ENCODE data around the gene CCIN.
"Not testable (repeated sequence)": the region's sequence is repeated elsewhere in the genome, so short reads cannot be mapped to it uniquely, and the experiment has no call there.

The CCIN gene

DNA sequence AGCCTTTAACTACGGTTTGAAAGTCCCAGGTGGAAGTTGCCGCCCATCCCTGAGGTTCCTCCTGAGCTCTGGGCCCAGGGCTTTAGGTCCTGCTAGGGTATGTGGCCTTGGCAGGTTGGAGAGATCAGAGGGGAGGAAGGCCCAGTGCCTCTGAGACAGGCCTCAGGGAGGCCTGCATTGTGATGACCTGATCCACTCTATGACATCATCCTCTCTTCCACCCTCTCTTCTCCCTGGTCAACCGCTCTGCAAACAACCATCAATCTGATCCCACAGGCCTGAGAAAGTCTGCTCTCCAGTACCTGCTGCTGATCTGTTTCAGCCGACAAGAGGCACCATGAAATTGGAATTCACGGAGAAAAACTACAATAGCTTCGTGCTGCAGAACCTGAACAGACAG, at the start of gene CCIN:
TSS of gene CCIN (plus strand) at position 223 of the 400 bp plus-strand sequence. CDS start at position 338, 115 bp downstream.
- DNase-seq (ENCODE audit: low spot score), result no peak

DNA sequence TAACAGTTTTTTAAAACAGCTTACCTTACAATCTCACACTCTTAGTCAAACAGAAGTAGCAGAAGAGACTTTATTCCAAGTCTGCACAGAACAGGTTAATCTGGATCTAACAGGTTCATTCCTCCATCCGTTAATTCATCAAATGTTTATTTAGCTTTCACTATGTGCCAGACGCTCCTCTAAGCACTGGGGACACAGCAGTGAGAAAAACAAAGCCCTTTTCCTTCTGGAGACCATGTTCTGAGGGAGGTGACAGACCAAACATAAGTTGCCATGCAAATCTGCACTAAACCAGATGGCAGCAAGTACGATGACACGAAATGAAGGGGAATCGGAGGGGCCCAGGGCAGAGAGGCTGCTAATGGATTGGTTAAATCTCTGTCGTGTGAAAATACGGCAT, 49.7 kb upstream of the CCIN start:
- no peak for DNase-seq (ENCODE audit: low spot score)

DNA sequence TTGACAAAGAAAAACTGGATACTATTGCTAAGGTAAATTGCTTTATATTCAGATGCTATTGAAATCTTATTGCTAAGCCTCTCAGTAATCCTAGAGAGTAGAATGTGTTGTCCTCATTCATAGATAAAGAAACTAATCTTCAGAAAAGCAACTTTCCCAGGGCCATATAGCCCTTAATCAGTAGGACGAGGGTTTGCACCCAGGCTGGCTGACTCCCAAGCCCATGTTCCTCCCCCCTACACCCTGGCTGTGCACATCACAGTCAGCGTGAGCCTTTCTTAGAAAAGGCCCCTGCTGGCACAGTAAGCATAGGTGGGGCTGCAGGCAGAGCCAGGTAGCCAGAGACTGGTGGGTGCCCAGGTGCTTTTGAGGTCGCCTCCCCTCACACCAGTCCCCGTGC, 48.5 kb upstream of the CCIN start:
- peak; percentile 51 for DNase-seq (ENCODE audit: low spot score)

DNA sequence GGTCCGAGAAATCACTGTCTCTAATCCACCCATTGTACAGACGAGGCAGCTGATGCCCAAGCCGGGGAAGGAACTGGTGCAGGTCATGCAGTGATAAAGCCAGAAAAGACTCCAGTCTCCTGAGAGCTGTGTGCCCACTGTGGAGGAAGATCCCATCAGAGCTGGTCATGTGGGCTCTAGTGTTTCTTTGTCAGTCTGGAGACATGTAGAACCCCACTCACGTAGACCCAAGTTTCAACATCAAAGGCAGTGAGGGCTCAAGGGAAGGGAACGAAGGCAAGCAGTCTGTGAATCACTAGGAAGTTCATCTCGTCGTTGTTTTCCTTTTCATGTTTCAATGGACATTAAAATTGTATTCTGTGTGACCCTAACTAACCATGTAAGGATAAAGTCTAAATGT, 47.2 kb upstream of the CCIN start:
- no peak for DNase-seq (ENCODE audit: low spot score)

DNA sequence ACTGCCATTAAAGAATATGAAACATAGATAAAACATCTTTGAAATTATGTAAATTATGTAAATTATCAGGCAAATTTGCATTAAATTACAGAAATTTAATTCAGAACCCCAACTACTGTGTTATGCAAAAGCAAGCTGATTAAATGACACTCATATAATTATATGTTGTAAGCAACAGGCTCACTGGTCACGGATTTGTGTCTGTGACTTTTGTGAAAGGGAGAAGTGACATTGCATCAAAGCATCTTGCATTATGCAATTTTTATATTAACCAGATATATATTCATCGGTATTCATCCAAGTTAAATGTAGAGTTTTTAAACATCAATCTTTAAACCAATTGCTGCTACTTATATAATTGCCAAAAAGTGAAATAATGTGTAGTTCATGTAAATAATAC, 45.7 kb upstream of the CCIN start:
- DNase-seq (ENCODE audit: low spot score), result no peak

DNA sequence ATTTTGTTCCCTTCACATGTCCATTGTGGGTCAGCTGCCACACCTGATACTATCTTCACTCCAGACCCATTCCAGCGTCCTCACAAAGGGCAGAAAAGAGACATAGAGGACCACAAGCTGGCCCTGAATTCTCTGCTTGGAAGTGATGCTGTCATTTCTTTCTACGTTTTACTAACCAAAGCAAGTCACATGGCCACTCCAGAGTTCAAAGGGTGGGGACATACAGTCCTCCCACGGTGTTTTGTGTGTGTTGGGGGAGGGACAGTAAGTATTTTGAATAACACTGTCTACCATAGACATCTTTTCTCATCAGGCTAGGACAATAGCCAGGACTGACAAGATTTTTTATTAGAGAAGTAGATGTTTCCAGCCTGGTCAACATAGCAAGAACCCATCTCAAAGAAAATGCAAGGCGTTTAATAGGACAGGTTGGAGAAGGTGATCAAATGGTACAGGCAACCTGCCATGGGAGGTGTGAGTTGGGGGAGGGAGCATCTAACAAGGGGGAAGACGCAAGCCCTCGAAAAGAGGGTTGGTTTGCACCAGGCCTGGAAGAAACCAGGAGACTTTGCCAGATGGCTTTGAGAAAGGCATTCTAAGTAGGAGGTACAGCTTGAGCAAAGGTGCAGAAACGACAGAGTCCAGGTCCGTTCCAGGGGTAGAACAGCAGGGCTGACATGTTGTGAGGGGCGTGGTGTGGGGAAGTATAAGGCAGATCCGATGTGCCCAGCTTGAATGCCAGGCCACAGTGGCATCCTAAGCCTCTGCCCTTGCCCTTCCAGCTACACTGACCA, 43.9 kb upstream of the CCIN start:
- DNase-seq (ENCODE audit: low spot score), result no peak

DNA sequence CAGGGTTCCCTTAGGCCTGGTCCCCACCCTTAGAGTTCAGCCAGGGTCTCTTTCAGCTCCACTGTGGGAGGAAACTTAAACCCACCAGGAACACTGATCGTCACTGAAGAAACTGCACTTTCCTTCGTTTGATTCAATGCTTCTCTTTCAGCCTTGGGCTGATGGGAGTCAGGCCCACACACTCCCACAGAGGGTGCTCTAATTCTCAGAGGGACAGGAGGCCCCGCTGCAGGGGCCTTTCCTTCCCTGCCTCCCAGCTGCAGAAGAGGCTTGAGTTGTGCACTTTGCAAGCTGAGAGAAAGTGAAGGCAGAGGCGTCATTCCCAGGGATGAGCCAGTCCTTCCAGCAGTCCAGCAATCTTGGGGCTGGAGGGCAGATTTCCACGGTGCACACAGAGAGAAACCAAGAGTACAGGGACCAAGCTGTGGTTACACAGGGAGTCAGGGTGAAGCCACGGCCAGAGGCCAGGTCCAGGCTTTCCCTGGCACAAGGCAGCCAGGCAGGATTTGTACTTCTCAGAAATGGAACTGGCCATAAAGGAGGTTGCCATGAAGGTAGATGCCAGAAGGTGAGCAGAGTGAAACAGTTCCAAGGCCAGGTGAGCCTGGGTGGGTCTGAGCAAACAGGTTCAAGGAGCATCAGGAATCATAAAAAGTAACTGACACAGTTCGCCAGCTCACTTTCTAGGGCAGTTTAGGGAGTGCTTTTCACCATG, 43.0 kb upstream of the CCIN start:
- DNase-seq (ENCODE audit: low spot score), result no peak

DNA sequence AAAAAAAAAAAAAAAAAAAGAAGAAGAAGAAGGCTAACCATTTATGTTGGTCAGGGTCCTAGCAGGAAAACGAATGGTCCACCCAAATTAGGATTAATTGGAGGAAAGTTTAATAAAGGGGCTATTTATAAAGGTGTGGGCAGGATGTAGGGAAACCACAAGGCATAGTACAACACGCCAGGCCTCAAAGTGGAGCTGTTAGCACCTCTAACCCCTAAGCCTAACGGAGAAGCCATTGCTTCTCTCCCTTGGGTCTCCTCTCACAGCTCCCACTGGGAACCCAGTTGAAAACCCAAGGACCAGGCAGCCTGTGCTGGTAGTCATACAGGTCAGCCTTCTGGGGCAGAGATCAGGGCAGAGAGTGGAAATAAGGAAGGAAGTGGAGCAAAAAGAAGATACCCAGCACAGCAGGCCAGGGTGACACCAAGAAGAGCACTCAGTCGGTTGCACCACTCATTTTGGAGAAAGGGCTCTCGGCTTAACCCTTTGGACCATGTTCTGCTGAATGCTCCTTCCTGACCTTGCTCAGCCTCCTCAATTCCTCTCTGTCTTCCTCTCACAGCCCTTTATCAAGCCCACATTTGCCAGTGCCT, 41.4 kb upstream of the CCIN start:
- no peak for DNase-seq (ENCODE audit: low spot score)

DNA sequence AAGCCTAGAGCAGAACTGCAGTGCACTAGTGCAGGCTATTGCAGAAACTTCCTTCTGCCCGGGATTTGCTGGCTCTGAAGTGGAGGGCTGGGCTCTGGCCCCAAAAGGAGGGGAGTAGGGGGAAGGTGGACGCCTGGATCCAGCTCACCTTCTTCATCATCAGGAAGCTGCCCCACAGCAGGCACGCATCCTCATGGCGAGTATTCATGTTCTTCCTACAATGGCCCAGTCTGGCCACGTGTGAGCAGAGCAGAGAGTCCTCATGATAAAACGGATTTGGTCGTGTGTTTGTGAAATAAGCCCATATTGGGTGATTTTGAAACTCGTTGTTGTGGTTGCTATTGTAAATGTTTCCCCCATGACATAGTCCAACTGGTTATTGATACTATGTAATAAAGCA, 40.8 kb upstream of the CCIN start:
- no peak for DNase-seq (ENCODE audit: low spot score)

DNA sequence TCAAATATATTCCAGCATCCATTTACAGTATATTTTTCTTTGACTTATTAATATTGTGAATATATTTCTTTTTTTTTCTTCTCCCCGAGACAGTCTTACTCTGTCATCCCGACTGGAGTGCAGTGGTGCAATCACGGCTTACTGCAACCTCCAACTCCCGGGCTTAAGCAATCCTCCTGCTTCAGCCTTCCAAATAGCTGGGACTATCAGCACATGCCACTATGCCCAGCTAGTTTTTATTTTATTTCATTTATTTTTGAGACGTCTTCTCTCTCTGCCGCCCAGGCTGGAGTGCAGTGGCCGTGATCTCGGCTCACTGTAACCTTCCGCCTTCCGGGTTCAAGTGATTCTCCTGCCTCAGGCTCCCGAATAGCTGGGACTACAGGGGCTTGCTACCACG, 40.0 kb upstream of the CCIN start:
- no peak for DNase-seq (ENCODE audit: low spot score)

DNA sequence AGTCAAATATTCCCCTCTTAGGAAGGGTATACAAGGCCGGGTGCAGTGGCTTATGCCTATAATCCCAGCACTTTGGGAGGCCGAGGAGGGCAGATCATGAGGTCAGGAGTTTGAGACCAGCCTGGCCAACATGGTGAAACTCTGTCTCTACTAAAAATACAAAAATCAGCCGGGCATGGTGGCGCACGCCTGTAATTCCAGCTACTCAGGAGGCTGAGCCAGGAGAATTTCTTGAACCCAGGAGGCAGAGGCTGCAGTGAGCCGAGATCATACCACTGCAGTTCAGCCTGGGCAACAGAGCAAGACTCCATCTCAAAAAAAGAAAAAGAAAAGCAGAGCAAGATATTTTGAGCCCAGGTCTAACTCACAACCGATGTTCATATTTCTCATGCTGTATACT, 37.5 kb upstream of the CCIN start:
- DNase-seq (ENCODE audit: low spot score), result not testable (repeated sequence)

DNA sequence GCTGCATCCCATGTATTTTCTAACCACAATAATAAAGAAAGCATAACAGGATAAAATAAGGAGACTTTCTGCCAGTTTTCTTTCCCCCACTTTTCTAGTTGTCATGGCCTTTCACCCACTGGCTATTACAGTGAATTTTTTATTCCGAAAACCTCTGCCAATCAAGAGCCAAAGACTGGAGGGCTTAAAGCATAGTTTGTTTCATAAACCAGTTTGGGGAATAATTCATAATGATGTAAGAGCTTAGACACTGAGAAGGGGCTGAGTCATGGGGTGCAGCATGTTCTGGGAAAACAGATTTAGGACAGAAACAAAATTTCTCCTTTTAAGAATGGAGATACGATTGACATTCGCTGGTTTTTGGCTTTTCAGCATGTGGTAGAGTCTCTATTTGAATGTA, 37.1 kb upstream of the CCIN start:
- DNase-seq (ENCODE audit: low spot score), result no peak

DNA sequence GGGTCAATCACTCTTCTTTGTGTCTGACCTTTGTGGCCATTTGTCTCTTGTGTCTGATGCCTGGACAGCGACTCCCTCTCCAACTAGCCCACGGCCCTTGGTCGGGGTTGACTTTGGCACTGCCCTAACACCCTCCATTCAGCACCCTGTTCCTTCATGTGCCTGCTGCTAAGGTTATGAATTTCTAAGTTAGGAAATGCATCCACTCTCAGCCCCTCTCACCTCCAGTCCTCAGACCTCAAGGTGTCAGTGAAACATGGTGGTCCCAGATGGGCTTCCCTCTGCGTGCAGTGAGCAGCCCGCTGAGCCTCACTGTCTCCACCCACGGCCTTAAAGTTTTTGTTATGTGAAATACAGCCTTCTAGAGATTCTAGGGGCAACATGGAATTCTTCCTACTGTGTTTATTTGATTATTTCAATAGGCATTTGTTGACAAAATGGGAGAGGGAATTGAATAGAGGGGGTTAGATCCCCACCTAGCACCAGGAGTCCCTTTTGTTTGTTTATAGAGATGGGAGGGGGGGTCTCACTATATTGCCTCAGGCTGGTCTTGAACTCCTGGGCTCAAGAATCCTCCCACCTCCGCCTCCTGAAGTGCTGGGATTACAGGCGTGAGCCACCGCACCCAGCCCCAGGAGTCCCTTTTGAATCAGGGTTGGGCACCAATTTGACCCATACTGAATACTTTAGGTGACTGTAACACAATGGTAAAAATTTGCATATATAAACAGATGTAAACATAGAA, 34.3 kb upstream of the CCIN start:
- DNase-seq (ENCODE audit: low spot score), result no peak

DNA sequence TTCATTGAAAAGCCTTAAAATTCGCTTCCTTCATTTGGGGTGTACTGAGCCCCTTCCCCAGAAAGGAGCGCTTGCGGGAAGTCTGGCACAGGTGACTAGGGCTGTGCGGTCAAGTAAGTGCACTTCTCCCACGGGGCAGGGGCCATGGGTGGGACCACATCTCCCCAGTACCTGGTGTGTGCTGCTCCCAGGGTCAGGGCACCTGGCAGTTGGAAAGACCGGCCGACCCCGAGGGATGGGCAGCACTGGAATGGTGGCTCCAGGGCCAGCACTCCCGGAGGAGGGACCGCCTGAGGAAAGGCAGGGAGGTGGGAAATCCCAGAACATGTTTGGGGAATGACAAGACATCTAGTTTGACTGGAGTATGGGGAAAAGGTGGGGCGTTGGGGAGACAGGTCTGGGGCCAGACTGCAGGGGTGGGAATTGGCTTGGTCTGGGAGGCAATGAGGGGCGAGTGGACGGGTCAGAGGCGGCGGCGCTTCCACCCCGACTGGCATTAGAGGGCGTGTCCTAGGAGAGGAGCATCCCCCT, 33.4 kb upstream of the CCIN start:
- no peak for DNase-seq (ENCODE audit: low spot score)

DNA sequence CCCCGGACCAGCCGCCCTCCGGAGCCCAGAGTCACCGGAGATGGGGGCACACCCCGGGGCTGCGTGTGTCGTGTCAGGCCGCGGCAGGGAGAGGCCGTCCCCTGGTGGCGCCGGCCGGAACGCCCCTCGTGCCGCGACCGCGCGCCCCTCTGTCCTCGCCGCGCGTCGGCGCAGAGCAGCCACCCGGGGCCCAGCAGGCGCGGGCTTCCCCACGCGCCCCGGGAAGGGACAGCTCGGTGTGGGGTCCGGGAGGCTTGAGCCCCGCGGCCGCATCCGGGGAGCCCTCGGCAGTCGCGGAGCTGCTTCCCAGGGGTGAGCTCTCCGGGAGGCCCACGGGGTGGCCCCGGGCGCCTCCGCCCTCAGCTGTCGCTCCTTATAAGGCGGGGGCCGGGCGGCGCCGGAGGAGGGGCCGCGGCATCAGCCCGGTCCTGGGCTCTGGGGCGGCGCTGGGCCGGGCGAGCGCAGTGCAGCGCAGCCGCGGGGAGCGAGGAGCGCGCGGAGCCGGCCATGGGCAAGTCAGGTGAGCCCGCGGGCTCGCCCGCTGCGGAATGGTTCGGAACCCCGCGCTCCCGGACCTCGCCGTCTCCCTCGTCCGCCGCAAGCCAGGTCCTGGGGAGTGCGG, 32.8 kb upstream of the CCIN start, which contains the start of gene GLIPR2:
TSS of gene GLIPR2 (plus strand) at position 462 of the 622 bp plus-strand sequence. CDS start at position 508, 46 bp downstream.
- peak; percentile 81 for DNase-seq (ENCODE audit: low spot score)

DNA sequence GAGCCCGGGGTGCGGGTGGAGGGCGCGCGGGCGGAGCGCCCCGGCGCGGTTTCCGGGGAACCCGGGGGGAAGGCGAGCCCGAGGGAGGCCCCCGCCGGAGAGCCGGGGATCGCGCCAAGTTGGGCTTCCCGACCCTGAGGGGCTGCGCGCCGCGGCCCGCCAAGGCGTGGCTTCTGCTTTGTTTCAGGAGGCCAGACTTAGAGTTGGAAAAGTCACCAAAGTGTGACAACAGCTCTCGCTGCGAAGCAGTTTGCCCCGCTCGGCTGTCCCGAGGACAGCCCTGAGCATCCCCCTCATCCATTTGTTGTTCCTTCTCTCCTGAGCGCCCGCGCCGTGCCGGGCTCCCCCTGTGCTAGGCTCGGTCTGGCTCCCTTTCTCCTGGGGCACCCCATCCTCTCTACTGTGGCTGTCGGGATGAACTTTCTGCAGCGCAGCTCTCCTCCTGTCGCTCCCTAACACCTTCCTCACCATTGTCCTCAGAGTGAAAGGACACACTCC, 32.2 kb upstream of the CCIN start:
- no peak for DNase-seq (ENCODE audit: low spot score)

DNA sequence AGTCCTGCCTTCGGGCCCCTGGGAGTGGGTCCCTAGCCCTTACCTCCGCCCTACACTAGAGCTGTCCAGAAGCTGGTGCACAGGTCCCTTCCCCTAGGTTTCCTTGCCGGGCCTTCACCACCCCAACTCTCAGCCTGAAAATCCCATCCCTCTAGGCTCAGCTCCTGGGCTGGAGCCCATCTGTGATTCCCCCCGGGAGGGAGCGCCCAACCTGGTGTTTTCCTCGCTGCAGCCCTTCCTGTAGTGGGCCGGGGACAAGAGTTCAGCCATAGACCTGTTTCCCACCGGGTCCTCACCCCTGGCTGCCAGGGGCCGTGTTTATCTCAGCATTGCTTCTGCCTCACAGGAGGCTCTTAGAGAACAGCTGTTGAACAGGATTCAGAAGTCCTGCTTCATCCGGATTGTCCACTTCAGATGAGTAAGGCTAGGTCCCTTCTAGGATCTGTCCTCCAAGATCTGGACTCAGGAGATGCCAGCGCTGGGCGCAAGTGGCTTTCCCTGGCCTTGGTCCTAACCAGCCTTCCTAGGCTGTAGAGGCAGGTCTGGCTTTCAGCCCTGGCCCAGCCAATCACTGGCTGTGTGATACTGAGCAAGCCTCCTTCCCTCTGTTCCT, 31.7 kb upstream of the CCIN start:
- DNase-seq (ENCODE audit: low spot score), result no peak

DNA sequence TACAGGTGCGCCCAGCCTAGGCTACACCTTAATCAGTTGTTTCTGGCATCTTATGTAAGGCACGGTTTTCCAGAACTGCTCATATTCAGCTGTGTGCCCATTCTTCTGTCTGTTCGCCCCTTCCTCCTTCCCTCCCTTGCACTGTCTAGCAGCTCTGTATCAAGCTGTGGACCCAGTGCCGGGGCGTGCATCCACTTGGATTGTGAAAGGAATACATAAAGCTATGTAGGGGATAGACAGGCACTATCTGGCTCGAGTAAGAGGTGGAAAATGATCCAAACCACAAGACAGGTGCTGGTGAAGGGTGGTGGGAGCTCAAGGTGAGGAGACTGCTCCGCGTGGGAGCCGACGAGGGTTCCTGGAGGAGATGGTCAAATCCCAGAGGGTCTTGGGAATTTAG, 30.7 kb upstream of the CCIN start:
- DNase-seq (ENCODE audit: low spot score), result no peak

DNA sequence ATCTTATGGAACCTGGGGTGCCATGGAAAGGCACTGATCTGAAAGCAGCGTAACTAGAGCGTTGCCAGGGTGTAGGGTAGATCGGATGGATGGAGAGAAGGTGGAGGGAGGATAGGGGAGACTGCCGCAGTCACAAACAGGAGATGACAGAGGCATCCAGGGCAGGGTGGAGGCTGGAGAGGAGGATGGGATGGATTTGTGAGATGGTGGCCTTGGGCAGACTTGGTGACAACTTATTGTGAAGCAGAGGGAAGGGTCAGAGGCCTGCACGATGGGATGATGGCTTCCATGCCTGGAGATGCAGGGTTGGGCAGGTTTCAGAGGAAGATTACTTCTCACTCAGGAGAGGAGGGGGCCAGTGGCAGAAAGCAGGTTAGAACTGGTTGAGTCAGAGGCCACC, 30.3 kb upstream of the CCIN start:
- DNase-seq (ENCODE audit: low spot score), result no peak

DNA sequence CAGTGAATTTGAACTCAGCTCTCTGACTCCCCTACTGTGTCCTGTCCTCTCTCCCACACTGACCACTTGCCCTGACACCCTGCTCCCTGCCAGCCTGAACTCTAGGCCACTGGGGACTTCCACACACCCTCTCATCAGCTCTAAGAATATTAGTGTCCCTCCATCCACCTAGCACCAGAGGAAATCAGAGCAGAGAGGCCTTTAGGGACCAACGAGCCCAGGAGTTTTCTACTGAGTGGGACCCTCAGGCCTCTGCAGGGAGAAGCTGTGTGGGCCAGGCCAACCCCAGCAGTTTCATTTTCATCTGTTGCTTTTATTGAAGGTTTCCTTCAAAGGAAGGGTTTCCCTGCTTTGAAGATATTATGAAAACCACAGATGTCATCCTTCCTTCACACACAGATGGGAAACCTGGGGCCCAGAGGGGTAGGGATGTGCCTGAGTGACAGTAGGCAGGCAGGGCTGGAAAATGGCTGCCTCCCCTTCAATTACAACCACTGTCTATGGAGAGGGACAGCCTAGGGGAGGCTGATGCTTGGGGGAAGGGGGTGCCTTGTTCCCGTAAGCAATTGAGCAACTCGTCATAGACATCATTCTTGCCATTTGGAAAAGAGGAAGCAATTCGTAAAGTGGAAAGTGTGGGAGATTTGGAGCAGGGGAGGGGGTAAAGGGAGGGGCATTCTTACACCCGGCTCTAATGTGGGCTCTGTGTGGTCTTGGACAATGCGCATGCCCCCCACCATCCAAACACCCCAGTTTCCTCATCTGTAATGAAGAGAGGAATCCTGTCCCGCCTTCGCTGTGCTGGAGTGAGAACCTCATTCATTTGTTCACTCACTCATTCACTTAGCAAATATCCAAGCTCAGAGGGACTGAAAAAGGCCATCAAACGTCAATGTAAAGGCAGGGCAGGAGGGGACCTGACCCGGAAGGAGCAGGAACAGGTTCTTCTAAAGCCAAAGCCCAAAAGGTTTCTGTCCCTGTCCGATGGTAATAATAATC, 28.8 kb upstream of the CCIN start:
- DNase-seq (ENCODE audit: low spot score), result no peak

Measured in hematopoietic multipotent progenitor cell treated with erythropoietin and hydrocortisone succinate and interleukin-3 and kit ligand, for 15 days (in vitro differentiated cells).